PFSK-1 (cell line): Measurements from ENCODE around the gene MAST4.

Experiments
- FOXP2 ChIP-seq: optimal IDR thresholded peaks from 2 replicates; pipeline ENCODE3; 2011; ENCODE audit warnings: borderline replicate concordance, control low read depth, inconsistent platforms; ENCODE audit not compliant: insufficient read depth; ENCODE audit errors: extremely low read length, extremely low read depth
- POLR2AphosphoS5 ChIP-seq: IDR thresholded peaks from 2 replicates; pipeline ENCODE4 v1.6.1; 2012; ENCODE audit warnings: low read depth, mild to moderate bottlenecking, control low read depth, low read length, moderate library complexity
- SIN3A ChIP-seq: IDR thresholded peaks from 2 replicates; pipeline ENCODE4 v1.6.1; 2012; ENCODE audit warnings: mild to moderate bottlenecking, low read length, moderate library complexity, borderline replicate concordance; ENCODE audit not compliant: insufficient read depth
- TAF1 ChIP-seq: IDR thresholded peaks from 2 replicates; pipeline ENCODE4 v1.6.1; 2012; ENCODE audit warnings: low read length, control low read depth, borderline replicate concordance; ENCODE audit not compliant: insufficient read depth
- TF ChIP-seq, protein P1 (sequence below), 2 experiments: IDR thresholded peaks; 2 replicates each; pipeline versions ENCODE4 v1.6.1 to v1.8.0; 2011 to 2012; ENCODE audit warnings: low read depth in 2 of 2, low read length in 2 of 2, control low read depth in 1 of 2, inconsistent platforms in 1 of 2, mild to moderate bottlenecking in 1 of 2, moderate library complexity in 1 of 2; ENCODE audit not compliant: insufficient read depth in 1 of 2

MAST4 gene

DNA sequence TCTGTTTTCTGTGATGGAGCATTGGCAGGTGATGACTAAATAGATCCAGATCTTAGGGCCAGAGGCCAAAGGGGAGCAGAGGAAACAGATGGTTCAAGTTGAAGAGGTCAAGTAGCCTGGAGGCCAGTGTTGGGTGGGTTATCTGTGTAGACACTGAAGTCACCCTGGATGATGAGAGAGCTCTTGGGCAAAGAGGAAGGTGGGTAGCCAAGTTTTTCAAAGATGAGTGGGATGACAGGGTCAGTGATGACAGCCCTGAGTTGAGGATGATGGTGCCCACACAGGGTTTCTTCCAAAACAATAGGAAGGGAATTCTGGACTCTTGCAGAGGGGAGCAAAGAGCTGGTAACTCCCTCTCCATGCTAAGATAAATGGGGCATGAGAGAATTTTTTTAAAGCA is 523.8 kb downstream of the MAST4 start:
- no peak for TF ChIP-seq FOXP2
- no peak for TF ChIP-seq POLR2AphosphoS5
- TF ChIP-seq, protein P1, sequence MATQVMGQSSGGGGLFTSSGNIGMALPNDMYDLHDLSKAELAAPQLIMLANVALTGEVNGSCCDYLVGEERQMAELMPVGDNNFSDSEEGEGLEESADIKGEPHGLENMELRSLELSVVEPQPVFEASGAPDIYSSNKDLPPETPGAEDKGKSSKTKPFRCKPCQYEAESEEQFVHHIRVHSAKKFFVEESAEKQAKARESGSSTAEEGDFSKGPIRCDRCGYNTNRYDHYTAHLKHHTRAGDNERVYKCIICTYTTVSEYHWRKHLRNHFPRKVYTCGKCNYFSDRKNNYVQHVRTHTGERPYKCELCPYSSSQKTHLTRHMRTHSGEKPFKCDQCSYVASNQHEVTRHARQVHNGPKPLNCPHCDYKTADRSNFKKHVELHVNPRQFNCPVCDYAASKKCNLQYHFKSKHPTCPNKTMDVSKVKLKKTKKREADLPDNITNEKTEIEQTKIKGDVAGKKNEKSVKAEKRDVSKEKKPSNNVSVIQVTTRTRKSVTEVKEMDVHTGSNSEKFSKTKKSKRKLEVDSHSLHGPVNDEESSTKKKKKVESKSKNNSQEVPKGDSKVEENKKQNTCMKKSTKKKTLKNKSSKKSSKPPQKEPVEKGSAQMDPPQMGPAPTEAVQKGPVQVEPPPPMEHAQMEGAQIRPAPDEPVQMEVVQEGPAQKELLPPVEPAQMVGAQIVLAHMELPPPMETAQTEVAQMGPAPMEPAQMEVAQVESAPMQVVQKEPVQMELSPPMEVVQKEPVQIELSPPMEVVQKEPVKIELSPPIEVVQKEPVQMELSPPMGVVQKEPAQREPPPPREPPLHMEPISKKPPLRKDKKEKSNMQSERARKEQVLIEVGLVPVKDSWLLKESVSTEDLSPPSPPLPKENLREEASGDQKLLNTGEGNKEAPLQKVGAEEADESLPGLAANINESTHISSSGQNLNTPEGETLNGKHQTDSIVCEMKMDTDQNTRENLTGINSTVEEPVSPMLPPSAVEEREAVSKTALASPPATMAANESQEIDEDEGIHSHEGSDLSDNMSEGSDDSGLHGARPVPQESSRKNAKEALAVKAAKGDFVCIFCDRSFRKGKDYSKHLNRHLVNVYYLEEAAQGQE (IDR thresholded peaks at IDR 0.05; ENCODE audit: insufficient read depth in 1 of 2, low read depth in 2 of 2, low read length in 2 of 2), result no peak
- TF ChIP-seq TAF1, result no peak
- TF ChIP-seq SIN3A, result no peak

DNA sequence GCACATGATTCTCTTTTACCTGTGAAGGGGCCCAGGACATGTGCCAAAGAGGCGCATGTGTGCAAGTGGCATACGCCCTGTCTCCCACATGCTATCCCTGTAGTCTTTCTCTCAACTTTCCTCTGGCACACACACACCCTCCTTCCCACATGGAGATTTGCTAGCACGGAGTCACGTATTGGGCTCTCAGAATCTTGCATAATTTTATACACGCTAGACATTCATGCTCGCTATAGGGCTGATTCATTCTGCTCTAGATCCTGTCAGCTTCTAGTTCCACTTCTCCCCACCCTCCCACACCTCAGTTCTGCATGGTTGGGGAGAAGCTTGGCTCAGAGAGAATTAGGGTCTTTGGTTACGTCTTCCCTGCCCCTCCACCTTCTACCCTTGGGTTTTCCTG is 527.6 kb downstream of the MAST4 start:
- TF ChIP-seq TAF1 (no peak), POLR2AphosphoS5 (no peak), FOXP2 (no peak), SIN3A (no peak)
- TF ChIP-seq, protein P1 (IDR thresholded peaks at IDR 0.05; ENCODE audit: insufficient read depth in 1 of 2, low read depth in 2 of 2, low read length in 2 of 2), result no peak

DNA sequence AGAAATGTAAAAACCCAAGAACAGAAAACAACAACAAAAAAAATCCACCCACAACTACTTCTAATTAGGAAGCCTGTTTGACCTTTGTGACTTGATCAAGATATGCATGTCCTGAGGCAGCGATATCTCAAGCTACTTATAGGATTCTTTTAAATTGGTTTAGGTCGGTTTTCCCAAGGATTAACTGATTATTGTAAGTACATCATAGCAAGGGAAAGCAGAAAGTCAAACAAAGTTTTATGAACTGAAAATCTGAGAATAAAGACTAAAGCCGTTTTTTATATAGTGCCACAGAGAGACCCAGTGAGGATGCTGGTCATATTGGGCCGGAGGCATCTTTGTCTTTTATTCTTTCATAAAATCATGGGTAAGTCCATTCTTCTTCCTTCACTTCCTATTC is 528.4 kb downstream of the MAST4 start:
- no peak for TF ChIP-seq SIN3A
- TF ChIP-seq POLR2AphosphoS5, result no peak
- TF ChIP-seq FOXP2, result no peak
- no peak for TF ChIP-seq TAF1
- TF ChIP-seq, protein P1 (IDR thresholded peaks at IDR 0.05; ENCODE audit: insufficient read depth in 1 of 2, low read depth in 2 of 2, low read length in 2 of 2), result no peak

DNA sequence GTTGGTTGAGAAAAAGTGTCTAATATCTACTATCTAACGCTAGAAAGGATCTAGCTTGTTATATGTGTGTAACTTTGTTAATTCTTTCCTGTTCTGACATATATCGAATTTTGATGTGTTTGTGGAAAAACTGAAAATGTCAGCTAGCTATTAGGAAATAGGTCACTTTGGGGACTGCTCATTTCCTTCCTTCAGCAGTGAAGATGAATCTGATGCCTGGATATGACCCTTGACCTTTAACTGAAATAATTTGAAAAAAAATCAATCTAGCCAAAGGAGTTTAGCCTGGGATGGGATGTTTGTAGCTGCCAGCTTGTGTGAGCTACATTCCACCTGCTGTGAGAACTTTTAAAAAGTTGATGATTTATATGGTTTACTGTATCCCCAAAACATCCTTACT is 533.6 kb downstream of the MAST4 start:
- TF ChIP-seq POLR2AphosphoS5 (no peak), TAF1 (no peak), FOXP2 (no peak), SIN3A (no peak)
- TF ChIP-seq, protein P1 (IDR thresholded peaks at IDR 0.05; ENCODE audit: insufficient read depth in 1 of 2, low read depth in 2 of 2, low read length in 2 of 2), result no peak

DNA sequence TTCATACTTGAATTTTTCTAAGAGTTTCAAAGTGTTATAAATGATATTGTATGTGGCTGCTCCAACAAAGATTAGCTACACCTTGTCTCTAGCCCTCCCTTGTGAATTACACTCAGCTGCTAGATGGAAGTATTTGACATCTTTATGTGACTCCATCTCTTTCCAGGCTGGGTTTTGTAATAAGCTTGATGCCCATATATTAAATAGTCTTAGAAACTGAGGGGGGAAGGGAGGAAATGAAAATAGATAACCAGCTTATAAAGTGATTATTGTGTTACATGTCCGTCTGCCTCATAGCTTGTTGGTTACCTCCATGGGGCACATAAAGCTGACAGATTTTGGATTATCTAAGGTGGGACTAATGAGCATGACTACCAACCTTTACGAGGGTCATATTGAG is 537.0 kb downstream of the MAST4 start:
- no peak for TF ChIP-seq FOXP2
- TF ChIP-seq, protein P1 (IDR thresholded peaks at IDR 0.05; ENCODE audit: insufficient read depth in 1 of 2, low read depth in 2 of 2, low read length in 2 of 2), result no peak
- no peak for TF ChIP-seq SIN3A
- TF ChIP-seq POLR2AphosphoS5, result no peak
- no peak for TF ChIP-seq TAF1
